OCI-LY7 (cell line): ENCODE measurements around the gene SEC31A. TPM values are rescaled to one million over a fixed set of nuclear protein-coding genes. Genes with fewer than 3 reads are reported as not detected.
A peak's percentile ranks its signal among the peaks of the same experiment; 100 is the strongest.

ENCODE experiments used
- BruUV-seq: library from RNA; stranded (reverse); fragments of 400-500 nt; replicated peaks from 2 replicates; lab custom pipeline; 2021; lab: Mats Ljungman, UMichigan
- CTCF ChIA-PET: fragments of 300-600 bp; sonication (Branson Sonifier 250); formaldehyde crosslinking; loops from one replicate; lab custom pipeline; 2022; ENCODE audit warnings: antibody characterized with exemption; ENCODE audit not compliant: unreplicated experiment; lab: Charles Lee
- POLR2A ChIA-PET: fragments of 300-600 bp; sonication (Branson Sonifier 250); formaldehyde crosslinking; loops from one replicate; lab custom pipeline; 2022; ENCODE audit warnings: antibody characterized with exemption; lab: Charles Lee
- DNase-seq: peaks from one replicate; pipeline ENCODE4 v3.0.0-alpha.2; 2015; ENCODE audit warnings: low spot score
- H2AFZ ChIP-seq: fragments of 200-600 bp; sonication (generic), shearing (Covaris generic); 2 replicates; pipeline ENCODE4 v1.6.1; 2014; ENCODE audit warnings: mild to moderate bottlenecking, antibody characterized with exemption, low read length, moderate library complexity
- H3K27ac ChIP-seq: fragments of 200-600 bp; sonication (generic); 2 replicates; pipeline ENCODE4 v1.5.1; 2014; ENCODE audit warnings: mixed run types, low read depth, mild to moderate bottlenecking, moderate library complexity, low read length, inconsistent platforms; ENCODE audit not compliant: poor library complexity, severe bottlenecking
- H3K36me3 ChIP-seq: fragments of 200-600 bp; sonication (generic); 2 replicates; pipeline ENCODE4 v1.6.1; 2014; ENCODE audit warnings: mild to moderate bottlenecking, antibody characterized with exemption, low read length, moderate library complexity, mixed read lengths; ENCODE audit not compliant: insufficient read depth
- H3K4me1 ChIP-seq: fragments of 200-600 bp; sonication (generic); 2 replicates; pipeline ENCODE4 v1.5.1; 2014; ENCODE audit warnings: mild to moderate bottlenecking, low read length; ENCODE audit not compliant: insufficient read depth, poor library complexity, severe bottlenecking
- H3K4me2 ChIP-seq: fragments of 200-600 bp; sonication (generic); 2 replicates; pipeline ENCODE4 v1.6.1; 2014; ENCODE audit warnings: mild to moderate bottlenecking, low read length
- H3K4me3 ChIP-seq: fragments of 200-600 bp; sonication (generic); 2 replicates; pipeline ENCODE4 v1.5.1; 2014; ENCODE audit warnings: mild to moderate bottlenecking, low read depth, low read length; ENCODE audit not compliant: poor library complexity, severe bottlenecking
- H3K79me2 ChIP-seq: fragments of 200-600 bp; sonication (generic); 2 replicates; pipeline ENCODE4 v1.6.1; 2016; ENCODE audit warnings: low read depth, mild to moderate bottlenecking, low read length, moderate library complexity, mixed read lengths; ENCODE audit not compliant: insufficient read depth
- H3K9me2 ChIP-seq: fragments of 200-600 bp; sonication (generic); 2 replicates; pipeline ENCODE4 v1.6.1; 2016; ENCODE audit warnings: mild to moderate bottlenecking, low read length, mixed read lengths; ENCODE audit not compliant: insufficient read depth
- H3K9me3 ChIP-seq: fragments of 200-600 bp; sonication (generic); 2 replicates; pipeline ENCODE4 v1.6.1; 2014; ENCODE audit warnings: mild to moderate bottlenecking, mixed run types, low read length, mixed read lengths
- H4K20me1 ChIP-seq: fragments of 200-600 bp; sonication (generic); 2 replicates; pipeline ENCODE4 v1.6.1; 2014; ENCODE audit warnings: mild to moderate bottlenecking, antibody characterized with exemption, low read length, moderate library complexity, mixed read lengths; ENCODE audit not compliant: insufficient read depth
- CTCF ChIP-seq: fragments of 200-600 bp; sonication (generic); conservative IDR thresholded peaks from 2 replicates; pipeline ENCODE4 v1.5.1; 2014; ENCODE audit warnings: mild to moderate bottlenecking, antibody characterized with exemption, low read length, moderate library complexity, mixed read lengths
- EZH2phosphoT487 ChIP-seq: fragments of 200-600 bp; sonication (generic); IDR thresholded peaks from 2 replicates; pipeline ENCODE4 v1.6.1; 2018; ENCODE audit warnings: low read depth, borderline replicate concordance, mild to moderate bottlenecking, mixed run types, antibody characterized with exemption, low read length, moderate library complexity, mixed read lengths
- intact Hi-C: fragments of 100-400 bp; cut with micrococcal nuclease; formaldehyde crosslinking; loops from one replicate; pipeline ENCODE4 v1.10.0; 2022; ENCODE audit not compliant: unreplicated experiment
- total RNA-seq, 2 experiments: library from RNA; depleted of rRNA in 1 of 2; stranded (reverse); fragments of >200 nt in 1 of 2; shearing (Covaris generic) in 1 of 2; gene quantifications; 2 replicates each; pipeline ENCODE4 v1.2.3, GENCODE V29; 2014 to 2022

The SEC31A gene
- total RNA-seq, 2 experiments from 2014 or later = 93.4 to 135 TPM

- TF ChIP-seq CTCF = peak; percentile 75
- TF ChIP-seq EZH2phosphoT487 = no peak
- Histone ChIP-seq H3K4me3 (no peak overlapping the region), H3K9me3 (no peaks in the 10 kb centered on the region), H3K27ac (no peak overlapping the region), H3K36me3 (no peaks in the 10 kb centered on the region), H2AFZ (no peak overlapping the region), H3K4me1 (peaks cover 10% of the 10 kb centered on the region), H4K20me1 (0 out of 2 replicates have a peak, but pooled peaks cover 3% of the 10 kb centered on the region), H3K79me2 (no peaks in the 10 kb centered on the region), H3K4me2 (no peak overlapping the region), H3K9me2 (no peaks in the 10 kb centered on the region)
- POLR2A ChIA-PET = interaction anchor here (0.6 to 1.0 kb wide), 3 partner anchors 9 to 453 kb away, joined by 3 to 5 read pairs (median 5); no protein-coding TSS in a partner anchor
- BruUV-seq = no TSS peak
- peak; percentile 12 for DNase-seq
- intact Hi-C loops = no loop called here
- CTCF ChIA-PET = no interaction called here
Measured at GRCh38 chr4:82801910-82802521, 88.9 kb downstream of the SEC31A start.

GRCh38 chr4:82799006-82799881 lies 91.7 kb downstream of the SEC31A start:
- peak overlapping the region; percentile 90 for H2AFZ ChIP-seq
- no peak overlapping the region for H3K27ac ChIP-seq
- ChIA-PET POLR2A (interaction anchor here (0.6 to 1.4 kb wide), 7 partner anchors 21 to 1692 kb away, joined by 3 to 4 read pairs (median 4); no protein-coding TSS in a partner anchor), CTCF (interaction anchor here (0.5 to 0.8 kb wide), 3 partner anchors 15 to 196 kb away, joined by 3 to 4 read pairs (median 3); no protein-coding TSS in a partner anchor)
- no peaks in the 10 kb centered on the region for H3K9me2 ChIP-seq
- peak overlapping the region; percentile 81 for H3K4me2 ChIP-seq
- peaks cover 10% of the 10 kb centered on the region for H3K4me1 ChIP-seq
- peak overlapping the region; percentile 70 for H3K4me3 ChIP-seq
- no peaks in the 10 kb centered on the region for H3K36me3 ChIP-seq
- no peak for TF ChIP-seq CTCF
- no peak; the same call in 1 of the 2 replicates for TF ChIP-seq EZH2phosphoT487
- BruUV-seq = no TSS peak
- DNase-seq = no peak
- H4K20me1 ChIP-seq = 0 out of 2 replicates have a peak, but pooled peaks cover 3% of the 10 kb centered on the region
- no peaks in the 10 kb centered on the region for H3K9me3 ChIP-seq
- no peaks in the 10 kb centered on the region for H3K79me2 ChIP-seq
- intact Hi-C loops = no loop called here
